GM21360 (cell line): ENCODE results near the gene APBB1IP.
"Not testable (repeated sequence)": the region's sequence is repeated elsewhere in the genome, so short reads cannot be mapped to it uniquely, and the experiment has no call there.

Experiments used
- ATAC-seq: cut with Tn5 transposase; IDR thresholded peaks from one replicate; pipeline ENCODE4 v1.9.1; 2021; ENCODE audit warnings: mild to moderate bottlenecking, moderate library complexity; ENCODE audit not compliant: unreplicated experiment

APBB1IP gene

DNA sequence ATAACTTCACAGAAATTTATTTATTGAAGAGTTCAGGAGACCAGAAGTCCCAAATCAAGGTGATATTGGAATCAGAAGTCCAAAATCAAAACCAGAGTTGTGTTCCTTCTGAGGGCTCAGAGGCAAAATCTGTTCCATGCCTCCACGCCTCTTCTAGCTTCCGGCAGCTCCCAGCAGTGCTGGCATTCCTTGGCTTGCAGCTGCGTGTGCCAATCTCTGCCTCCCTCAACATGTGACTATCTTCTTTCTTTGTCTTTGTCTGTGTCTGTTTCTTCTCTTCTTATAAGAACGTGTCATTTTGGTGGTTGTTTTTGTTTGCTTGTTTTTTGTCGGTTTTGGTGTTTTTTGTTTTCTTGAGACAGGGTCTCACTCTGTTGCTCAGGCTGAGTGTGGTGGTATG is 116.1 kb downstream of the APBB1IP start:
- no peak for ATAC-seq

DNA sequence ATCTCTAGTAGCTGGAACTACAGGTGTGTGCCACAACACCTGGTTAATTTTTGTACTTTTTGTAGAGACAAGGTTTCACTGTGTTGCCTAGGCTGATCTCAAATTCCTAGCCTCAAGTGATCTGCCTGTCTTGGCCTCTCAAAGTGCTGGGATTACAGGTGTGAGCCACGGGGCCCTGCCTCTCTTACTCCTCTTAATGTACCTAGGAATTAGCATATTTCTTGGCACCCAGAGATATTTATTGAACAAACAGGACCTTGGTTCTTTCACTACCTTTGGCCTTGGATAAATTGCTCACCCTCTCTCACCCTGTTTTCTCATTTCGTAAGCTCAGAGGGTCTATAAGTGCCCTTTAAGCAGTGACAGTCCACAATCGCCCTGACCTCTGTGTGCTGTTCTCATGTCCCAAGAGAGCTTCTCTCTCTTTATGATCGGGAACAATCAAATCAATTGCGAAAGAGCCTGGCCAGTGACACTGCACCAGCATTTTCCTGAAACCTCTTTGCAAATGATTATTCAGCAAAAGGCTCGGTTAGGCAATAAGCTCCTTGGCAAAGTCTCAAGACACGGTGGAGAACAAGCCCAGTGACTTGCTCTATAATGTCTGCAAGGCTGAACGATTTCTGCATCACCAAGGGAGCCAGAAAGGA is 117.7 kb downstream of the APBB1IP start:
- ATAC-seq: no peak

GRCh38 chr10:26556748-26557640 is 118.9 kb downstream of the APBB1IP start:
- no peak for ATAC-seq

DNA sequence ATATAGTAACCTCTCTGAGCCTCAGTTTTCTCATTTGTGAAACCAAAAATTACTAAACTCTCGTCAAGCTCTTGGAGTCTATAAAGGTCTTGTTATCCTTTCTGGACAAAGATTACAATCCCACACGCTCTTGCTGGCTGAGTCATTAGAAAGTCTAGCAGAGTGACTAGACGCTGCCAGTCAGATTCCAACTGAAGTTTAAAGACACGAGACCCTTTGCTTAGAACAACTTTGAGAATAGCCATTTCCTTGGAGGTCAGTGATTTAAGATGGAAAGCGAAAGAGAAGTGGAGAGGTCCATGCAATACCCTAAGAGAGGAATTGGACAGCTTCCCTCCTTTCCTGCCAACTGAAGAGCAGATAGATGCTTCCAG is 119.5 kb downstream of the APBB1IP start:
- ATAC-seq: no peak

GRCh38 chr10:26566525-26567350 is 128.6 kb downstream of the APBB1IP start:
- ATAC-seq: no peak

DNA sequence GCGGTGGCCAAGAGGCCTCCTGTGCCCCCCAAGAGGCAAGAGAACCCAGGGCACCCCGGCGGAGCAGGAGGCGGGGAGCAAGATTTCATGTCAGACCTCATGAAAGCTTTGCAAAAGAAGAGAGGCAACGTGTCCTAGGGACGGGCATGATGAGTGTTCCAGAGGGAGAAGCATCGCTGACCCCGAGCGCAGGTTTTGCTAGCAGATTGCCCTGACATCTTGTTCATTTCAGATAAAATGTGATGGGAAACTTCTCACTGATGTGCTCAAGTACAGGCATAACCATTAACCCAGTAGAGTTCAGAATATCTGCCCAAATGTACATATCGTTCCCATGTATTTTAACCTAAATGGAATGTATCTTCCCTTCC is 129.2 kb downstream of the APBB1IP start:
- ATAC-seq: no peak

DNA sequence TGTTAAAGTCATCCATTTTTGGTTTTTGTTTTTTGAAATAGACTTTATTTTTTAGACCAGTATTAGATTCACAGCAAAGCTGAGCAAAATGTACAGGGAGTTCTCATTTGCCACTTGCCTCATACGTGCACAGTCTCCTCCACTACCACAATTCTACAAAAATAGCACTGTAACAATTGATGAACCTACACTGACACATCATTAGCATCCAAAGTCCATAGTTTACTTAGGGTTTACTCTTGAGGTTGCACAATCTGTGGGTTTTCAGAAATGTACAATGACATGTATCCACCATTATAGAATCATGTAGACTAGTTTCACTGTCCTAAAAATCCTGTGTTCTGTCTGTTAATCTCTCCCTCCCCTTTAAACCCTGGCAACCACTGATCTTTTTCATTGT is 133.5 kb downstream of the APBB1IP start:
- ATAC-seq: no peak

DNA sequence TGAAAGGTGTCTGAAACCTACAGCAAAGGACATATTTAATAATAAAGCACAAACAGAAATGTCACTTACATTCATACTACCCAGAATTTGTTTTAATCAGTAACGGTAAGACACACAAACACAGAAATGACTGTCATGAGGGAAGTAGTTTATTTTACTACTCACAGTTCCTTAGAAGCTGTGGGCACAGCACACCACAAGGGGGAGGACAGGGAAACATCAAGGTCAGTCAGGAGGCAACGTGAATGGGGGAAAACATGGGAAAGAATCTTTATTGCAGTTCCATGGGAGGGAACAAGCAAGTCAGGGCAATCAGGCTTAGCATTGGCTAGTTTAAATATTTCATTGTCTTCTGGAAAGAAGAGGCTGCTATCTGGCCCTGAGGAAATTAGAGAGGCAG is 135.5 kb downstream of the APBB1IP start:
- ATAC-seq: no peak

GRCh38 chr10:26574783-26575182 is 136.6 kb downstream of the APBB1IP start:
- peak; percentile 61 for ATAC-seq

DNA sequence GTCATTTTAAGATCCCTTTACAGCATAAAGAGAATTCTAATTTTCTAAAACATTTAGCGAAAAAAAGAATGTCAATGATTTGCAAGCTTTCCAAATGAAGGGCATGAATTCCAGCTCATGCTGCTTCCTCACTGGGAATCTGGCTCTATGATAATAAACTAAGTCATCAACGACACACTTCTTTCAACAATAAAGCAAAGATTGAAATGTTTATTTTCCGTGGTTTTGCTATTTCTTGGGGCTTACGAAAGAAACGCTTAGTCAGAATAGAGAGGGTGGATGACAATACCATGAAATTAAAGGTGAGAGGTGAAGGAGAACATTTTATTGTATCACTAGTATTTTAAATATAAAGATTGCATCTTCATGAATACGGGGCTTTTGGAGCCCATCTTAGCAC is 140.2 kb downstream of the APBB1IP start:
- ATAC-seq: not testable (repeated sequence)

DNA sequence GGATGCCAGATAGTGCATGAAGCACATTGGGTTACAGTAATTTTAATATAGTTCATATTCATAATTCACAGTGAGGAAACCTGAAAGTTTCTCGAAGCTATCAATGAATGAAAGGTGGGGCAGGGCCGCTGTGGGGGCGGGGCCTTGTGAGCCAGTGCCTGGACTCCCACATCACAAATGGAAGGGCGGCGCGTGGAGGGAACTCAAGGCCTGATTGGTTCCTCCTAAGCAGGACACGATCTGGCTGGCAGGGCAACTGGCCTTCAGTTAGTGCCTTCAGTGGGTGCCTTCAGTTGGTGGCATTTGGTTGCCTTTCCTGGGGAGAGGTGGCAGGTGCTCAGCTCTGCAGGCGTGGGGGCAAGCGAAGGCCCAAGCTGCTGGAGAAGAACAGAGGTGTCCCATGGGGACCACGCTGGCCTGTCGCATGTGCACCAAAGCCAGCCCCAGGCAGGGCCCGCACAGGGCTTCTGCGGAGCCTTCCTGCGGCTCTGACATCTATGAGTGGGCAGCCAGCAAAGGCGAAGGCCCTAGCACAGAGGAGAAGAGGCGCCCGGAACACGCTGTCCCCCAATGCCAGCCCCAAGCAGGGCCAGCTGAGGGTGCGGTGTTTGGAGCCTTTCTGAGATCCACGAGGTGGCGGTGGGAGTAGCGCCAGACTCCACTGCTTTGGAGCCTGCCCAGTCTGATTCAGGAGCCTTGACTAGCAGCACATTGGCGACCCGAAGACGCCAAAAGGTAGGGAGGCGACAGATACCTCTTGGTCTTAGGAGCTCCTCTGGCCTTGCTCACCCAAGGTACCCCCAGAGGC is 141.3 kb downstream of the APBB1IP start:
- ATAC-seq: no peak

GRCh38 chr10:26586211-26586610 is 148.1 kb downstream of the APBB1IP start:
- no peak for ATAC-seq

DNA sequence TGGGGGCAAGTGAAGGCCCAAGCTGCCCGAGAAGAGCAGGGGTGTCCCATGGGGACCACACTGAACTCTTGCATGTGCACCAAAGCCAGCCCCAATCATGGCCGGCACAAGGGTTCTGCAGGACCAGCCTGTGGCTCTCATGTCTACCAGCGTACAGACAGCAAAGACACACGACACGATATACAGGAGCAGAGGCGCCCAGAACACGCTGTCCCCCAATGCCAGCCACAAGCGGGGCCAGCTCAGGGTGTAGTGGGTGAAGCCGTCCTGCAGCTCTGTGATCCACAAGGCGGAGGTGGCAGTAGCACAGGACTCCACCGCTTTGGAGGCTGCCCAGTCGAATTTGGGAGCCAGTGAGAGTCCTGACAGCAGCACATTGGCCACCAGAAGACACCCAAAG is 150.5 kb downstream of the APBB1IP start:
- no peak for ATAC-seq

- ATAC-seq: not testable (repeated sequence)
Observed at GRCh38 chr10:26589813-26590212, 151.7 kb downstream of the APBB1IP start.

DNA sequence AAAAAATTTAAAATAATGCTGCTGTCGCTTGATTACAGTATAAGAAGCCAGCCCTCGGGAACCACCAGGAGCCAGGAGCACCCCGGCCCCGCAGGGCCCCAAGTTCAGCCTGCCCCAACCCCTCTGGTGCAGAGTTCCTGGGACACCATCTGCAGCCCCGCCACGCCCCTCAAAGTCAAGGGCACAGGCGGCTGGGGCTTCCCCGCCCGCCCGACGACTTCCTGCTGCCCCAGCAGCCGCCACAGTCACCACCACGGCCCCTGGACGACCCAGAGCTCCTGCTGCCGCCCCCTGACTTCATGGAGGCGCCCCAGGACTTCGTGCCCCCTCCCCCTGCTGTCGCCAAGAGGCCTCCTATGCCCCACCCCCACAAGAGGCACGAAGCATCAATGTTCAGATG is 155.8 kb downstream of the APBB1IP start:
- no peak for ATAC-seq

GRCh38 chr10:26603283-26603682 is 165.1 kb downstream of the APBB1IP start:
- not testable (repeated sequence) for ATAC-seq

DNA sequence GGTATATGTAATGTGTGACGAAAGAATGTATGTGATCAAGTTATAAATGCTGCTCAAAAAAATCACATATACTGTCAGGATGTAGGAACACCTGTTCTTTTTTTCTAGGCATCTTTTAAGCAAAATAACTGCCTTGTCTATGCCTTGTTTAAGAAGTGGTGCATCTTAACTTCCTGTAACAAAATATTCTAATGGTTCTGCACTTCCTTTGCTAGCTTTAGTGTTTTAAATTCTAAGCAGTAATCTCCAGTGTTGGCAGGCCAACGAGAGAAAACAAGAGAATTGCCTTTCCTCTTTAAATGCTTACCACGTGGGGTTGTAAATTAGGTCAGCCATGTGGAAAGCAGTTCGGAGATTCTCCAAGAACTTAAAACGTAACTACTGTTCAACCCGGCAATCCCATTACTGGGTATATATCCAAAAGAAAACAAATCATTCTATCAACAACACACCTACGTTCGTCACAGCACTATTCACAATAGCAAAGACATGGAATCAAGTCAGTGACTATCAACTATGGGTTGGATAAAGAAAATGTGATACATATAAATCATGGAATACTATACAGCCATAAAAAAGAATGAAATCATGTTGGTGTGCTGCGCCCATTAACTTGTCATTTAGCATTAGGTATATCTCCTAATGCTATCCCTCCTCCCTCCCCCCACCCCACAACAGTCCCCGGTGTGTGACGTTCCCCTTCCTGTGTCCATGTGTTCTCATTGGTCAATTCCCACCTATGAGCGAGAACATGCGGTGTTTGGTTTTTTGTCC is 166.4 kb downstream of the APBB1IP start:
- not testable (repeated sequence) for ATAC-seq

- peak; percentile 60 for ATAC-seq
Observed at GRCh38 chr10:26606389-26606877, 168.3 kb downstream of the APBB1IP start.

GRCh38 chr10:26612151-26612915 is 174.2 kb downstream of the APBB1IP start:
- ATAC-seq: no peak
